Keratinocyte (primary cell): ENCODE results near the gene RNF125. TPM values are rescaled to one million over a fixed set of nuclear protein-coding genes. Genes with fewer than 3 reads are reported as not detected.

Experiments
- DNase-seq: peaks from one replicate; pipeline ENCODE4 v3.0.0-alpha.2; 2011; ENCODE audit warnings: low read depth, missing footprints, low spot score
- FAIRE-seq: peaks from 2 replicates; lab custom pipeline; 2011; peaks lifted over from hg19 to GRCh38; lab: Jason Lieb, UNC
- H2AFZ ChIP-seq: 2 replicates; pipeline ENCODE4 v1.6.0; 2012; ENCODE audit warnings: low read length, control low read depth, inconsistent platforms; ENCODE audit not compliant: control insufficient read depth
- H3K27ac ChIP-seq: 2 replicates; pipeline ENCODE4 v1.5.1; 2011; ENCODE audit warnings: low read length; ENCODE audit not compliant: control insufficient read depth, insufficient read depth
- H3K27me3 ChIP-seq: 3 replicates; pipeline ENCODE4 v1.6.0; 2011; ENCODE audit warnings: low read length; ENCODE audit not compliant: control insufficient read depth, insufficient read depth; ENCODE audit errors: extremely low read depth
- H3K36me3 ChIP-seq, 2 experiments: 2 replicates in 1 of 2; 3 replicates in 1 of 2; pipeline ENCODE4 v1.5.1; 2011; ENCODE audit warnings: low read length in 2 of 2, mild to moderate bottlenecking in 1 of 2; ENCODE audit not compliant: control insufficient read depth in 2 of 2, insufficient read depth in 2 of 2; ENCODE audit errors: extremely low read depth in 1 of 2
- H3K4me1 ChIP-seq: 3 replicates; pipeline ENCODE4 v1.5.1; 2011; ENCODE audit warnings: low read length; ENCODE audit not compliant: control insufficient read depth, insufficient read depth; ENCODE audit errors: extremely low read depth
- H3K4me2 ChIP-seq: 3 replicates; pipeline ENCODE4 v1.6.0; 2011; ENCODE audit warnings: low read depth, low read length; ENCODE audit not compliant: control insufficient read depth, insufficient read depth; ENCODE audit errors: extremely low read depth
- H3K4me3 ChIP-seq, 3 experiments: fragments of 200-600 bp in 1 of 3; sonication (generic) in 1 of 3; 2 replicates in 2 of 3; 3 replicates in 1 of 3; pipeline ENCODE4 v1.5.1; 2011 to 2016; ENCODE audit warnings: low read length in 3 of 3, mild to moderate bottlenecking in 3 of 3, control low read depth in 2 of 3, inconsistent platforms in 1 of 3, low read depth in 1 of 3, mixed read lengths in 1 of 3, mixed run types in 1 of 3, moderate library complexity in 1 of 3; ENCODE audit not compliant: control insufficient read depth in 2 of 3, insufficient read depth in 2 of 3; ENCODE audit errors: extremely low read depth in 1 of 3
- H3K79me2 ChIP-seq: 2 replicates; pipeline ENCODE4 v1.6.0; 2012; ENCODE audit warnings: low read length; ENCODE audit not compliant: control insufficient read depth, insufficient read depth
- H3K9ac ChIP-seq: 3 replicates; pipeline ENCODE4 v1.6.0; 2011; ENCODE audit warnings: low read length; ENCODE audit not compliant: control insufficient read depth, insufficient read depth; ENCODE audit errors: extremely low read depth
- H3K9me1 ChIP-seq: 3 replicates; pipeline ENCODE4 v1.6.0; 2011; ENCODE audit warnings: low read length; ENCODE audit not compliant: control insufficient read depth, insufficient read depth; ENCODE audit errors: extremely low read depth
- H3K9me3 ChIP-seq: 2 replicates; pipeline ENCODE4 v1.5.1; 2012; ENCODE audit warnings: low read depth, low read length; ENCODE audit not compliant: control insufficient read depth
- H4K20me1 ChIP-seq: 3 replicates; pipeline ENCODE4 v1.6.0; 2011; ENCODE audit warnings: low read length; ENCODE audit not compliant: control insufficient read depth, insufficient read depth; ENCODE audit errors: extremely low read depth
- EZH2 ChIP-seq: IDR thresholded peaks from one replicate; pipeline ENCODE4 v1.6.1; 2012; ENCODE audit warnings: inconsistent platforms, mild to moderate bottlenecking, low read length, moderate library complexity
- dilution Hi-C: fragments of 300-500 bp; cut with MboI; formaldehyde crosslinking; loops from one replicate; pipeline ENCODE4 v1.7.0; 2020; ENCODE audit warnings: low sequenced_read_pairs; ENCODE audit not compliant: extremely low pct_ligation_motif_present
- polyA plus RNA-seq, 5 experiments: library from polyadenylated mRNA; depleted of rRNA in 3 of 5; stranded (reverse) in 3 of 5; stranded (forward) in 1 of 5; unstranded in 1 of 5; fragments of >200 nt; gene quantifications; 1 replicate in 1 of 5; 2 replicates in 3 of 5; 3 replicates in 1 of 5; pipeline versions ENCODE4 v1.2.1 to v1.2.3, GENCODE V29; 2011 to 2012; ENCODE audit warnings: missing spikeins in 2 of 5, low read depth in 1 of 5, low replicate concordance in 1 of 5
- TF ChIP-seq, protein P1 (sequence below), 3 experiments: IDR thresholded peaks in 1 of 3; conservative IDR thresholded peaks in 1 of 3; optimal IDR thresholded peaks in 1 of 3; 2 replicates in 2 of 3; 3 replicates in 1 of 3; pipeline versions ENCODE3 to v1.5.1; 2011; ENCODE audit warnings: low read length in 3 of 3, mild to moderate bottlenecking in 3 of 3, moderate library complexity in 2 of 3, control low read depth in 1 of 3, inconsistent platforms in 1 of 3; ENCODE audit not compliant: insufficient read depth in 2 of 3; ENCODE audit errors: extremely low read depth in 1 of 3

RNF125 gene
- polyA plus RNA-seq, 1 donor (not counting 4 experiments of a cell fraction or from before 2014, with no cell fraction given), result 4.5 TPM

DNA sequence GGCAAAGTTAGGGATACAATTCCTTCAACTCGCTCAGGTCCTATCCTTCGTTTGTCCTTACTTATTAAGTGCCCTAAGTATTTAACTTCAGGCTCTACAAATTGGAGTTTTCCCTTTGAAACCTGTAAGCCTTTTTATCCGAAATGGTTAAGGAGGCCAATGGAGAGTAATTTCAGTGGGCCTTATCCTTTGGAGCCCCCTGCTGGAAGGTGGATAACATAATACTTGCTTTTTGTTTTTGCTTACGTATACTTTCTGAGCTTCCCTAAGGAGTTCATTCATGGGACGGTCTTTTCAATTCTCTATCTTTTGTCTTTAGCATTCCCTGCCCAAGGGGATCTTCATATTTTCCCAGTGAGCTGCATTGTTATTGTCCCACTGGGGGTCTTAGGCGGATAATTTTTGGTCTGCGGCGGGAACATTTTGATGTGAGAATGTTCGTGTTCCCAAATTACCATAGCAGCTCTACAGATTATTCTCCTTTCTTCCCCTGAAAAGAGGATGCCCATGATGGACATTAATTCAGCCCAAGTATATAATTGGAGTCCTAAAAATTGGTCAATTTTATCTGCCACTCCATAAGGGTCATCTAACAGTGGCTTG, 41.3 kb upstream of the RNF125 start:
- Histone ChIP-seq H3K36me3 (no peaks in the 10 kb centered on the region), H3K4me2 (no peak overlapping the region), H4K20me1 (no peaks in the 10 kb centered on the region), H3K9me3 (peaks cover 9% of the 10 kb centered on the region), H3K4me3 (no peak overlapping the region), H3K4me1 (no peaks in the 10 kb centered on the region), H2AFZ (no peak overlapping the region), H3K9me1 (no peaks in the 10 kb centered on the region), H3K9ac (no peak overlapping the region), H3K79me2 (no peaks in the 10 kb centered on the region), H3K27me3 (no peaks in the 10 kb centered on the region), H3K27ac (no peak overlapping the region)
- TF ChIP-seq, protein P1, sequence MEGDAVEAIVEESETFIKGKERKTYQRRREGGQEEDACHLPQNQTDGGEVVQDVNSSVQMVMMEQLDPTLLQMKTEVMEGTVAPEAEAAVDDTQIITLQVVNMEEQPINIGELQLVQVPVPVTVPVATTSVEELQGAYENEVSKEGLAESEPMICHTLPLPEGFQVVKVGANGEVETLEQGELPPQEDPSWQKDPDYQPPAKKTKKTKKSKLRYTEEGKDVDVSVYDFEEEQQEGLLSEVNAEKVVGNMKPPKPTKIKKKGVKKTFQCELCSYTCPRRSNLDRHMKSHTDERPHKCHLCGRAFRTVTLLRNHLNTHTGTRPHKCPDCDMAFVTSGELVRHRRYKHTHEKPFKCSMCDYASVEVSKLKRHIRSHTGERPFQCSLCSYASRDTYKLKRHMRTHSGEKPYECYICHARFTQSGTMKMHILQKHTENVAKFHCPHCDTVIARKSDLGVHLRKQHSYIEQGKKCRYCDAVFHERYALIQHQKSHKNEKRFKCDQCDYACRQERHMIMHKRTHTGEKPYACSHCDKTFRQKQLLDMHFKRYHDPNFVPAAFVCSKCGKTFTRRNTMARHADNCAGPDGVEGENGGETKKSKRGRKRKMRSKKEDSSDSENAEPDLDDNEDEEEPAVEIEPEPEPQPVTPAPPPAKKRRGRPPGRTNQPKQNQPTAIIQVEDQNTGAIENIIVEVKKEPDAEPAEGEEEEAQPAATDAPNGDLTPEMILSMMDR (optimal IDR thresholded peaks at IDR 0.05 in 1 of 3, IDR thresholded peaks at IDR 0.05 in 1 of 3, conservative IDR thresholded peaks at IDR 0.05 in 1 of 3; ENCODE audit: extremely low read depth in 1 of 3, insufficient read depth in 2 of 3, low read length in 3 of 3), result peak; percentile 17 to 51 (median 47)
- TF ChIP-seq EZH2, result no peak
- DNase-seq, result no peak
- dilution Hi-C loops, result no loop called here
- peak; percentile 9 for FAIRE-seq

DNA sequence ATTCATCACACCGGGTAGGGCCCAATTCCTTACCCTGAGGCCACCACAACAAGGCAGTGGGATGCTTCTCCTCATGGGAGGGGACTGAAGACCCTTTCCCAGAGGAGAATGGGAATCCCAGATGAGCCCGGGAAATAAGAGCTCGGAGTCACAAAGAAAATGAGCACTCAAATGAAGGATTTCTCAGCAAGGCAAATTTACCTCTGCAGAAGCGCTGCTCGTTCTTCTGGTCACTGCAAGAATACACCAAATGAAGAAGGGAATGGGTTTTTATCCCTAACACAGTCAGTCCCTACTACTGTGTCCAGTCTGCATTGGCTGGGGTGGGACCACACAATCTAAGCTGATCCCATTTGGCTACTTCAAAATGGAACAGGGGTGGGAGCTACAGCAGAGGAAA, 40.0 kb upstream of the RNF125 start:
- H3K9ac ChIP-seq, result no peak overlapping the region
- no peaks in the 10 kb centered on the region for H3K9me1 ChIP-seq
- FAIRE-seq (no peak), DNase-seq (no peak)
- no peaks in the 10 kb centered on the region for H3K27me3 ChIP-seq
- H3K36me3 ChIP-seq, result no peaks in the 10 kb centered on the region
- TF ChIP-seq, protein P1 (optimal IDR thresholded peaks at IDR 0.05 in 1 of 3, IDR thresholded peaks at IDR 0.05 in 1 of 3, conservative IDR thresholded peaks at IDR 0.05 in 1 of 3; ENCODE audit: extremely low read depth in 1 of 3, insufficient read depth in 2 of 3, low read length in 3 of 3), result no peak
- no peak for TF ChIP-seq EZH2
- H2AFZ ChIP-seq, result no peak overlapping the region
- peaks cover 7% of the 10 kb centered on the region for H3K9me3 ChIP-seq
- no peaks in the 10 kb centered on the region for H3K79me2 ChIP-seq
- no peak overlapping the region for H3K4me3 ChIP-seq
- dilution Hi-C loops, result no loop called here
- H3K4me1 ChIP-seq, result no peaks in the 10 kb centered on the region
- no peaks in the 10 kb centered on the region for H4K20me1 ChIP-seq
- H3K4me2 ChIP-seq, result no peak overlapping the region
- no peak overlapping the region for H3K27ac ChIP-seq
